K562 (cell line): ENCODE data around the gene DDX54. TPM values are rescaled to one million over a fixed set of nuclear protein-coding genes. Genes with fewer than 3 reads are reported as not detected.

Source experiments
- ATAC-seq: fragments of 200-7000 bp; cut with Tn5 transposase; 3 replicates; pipeline ENCODE4 v1.9.1; 2020; ENCODE audit warnings: moderate library complexity
- BruUV-seq: library from RNA; stranded (reverse); fragments of 400-500 nt; replicated peaks from 2 replicates; lab custom pipeline; 2021; lab: Mats Ljungman, UMichigan
- CTCF ChIA-PET: fragments of 300-600 bp; formaldehyde crosslinking; extraction: SDS; loops from one replicate; lab custom pipeline; 2021; ENCODE audit warnings: low intra/inter-chr PET ratio; lab: Yijun Ruan, JAX
- POLR2A ChIA-PET: fragments of 300-600, 350-650 bp; sonication (Branson Sonifier 250); formaldehyde crosslinking; extraction: SDS; loops from one replicate; lab custom pipeline; 2021; ENCODE audit warnings: antibody characterized with exemption, inconsistent platforms; lab: Yijun Ruan, JAX
- DNase-seq, 4 experiments: peaks; one replicate each; pipeline versions ENCODE4 v3.0.0 to v3.0.0-alpha.2; 2011 to 2018; ENCODE audit warnings: low spot score in 3 of 4, mixed read lengths in 3 of 4; ENCODE audit errors: extremely low read depth in 1 of 4
- FAIRE-seq: peaks from 2 replicates; lab custom pipeline; 2011; peaks lifted over from hg19 to GRCh38; lab: Jason Lieb, UNC
- H2AFZ ChIP-seq: 2 replicates; pipeline ENCODE4 v1.6.0; 2011; ENCODE audit warnings: low read depth, low read length, control low read depth, inconsistent platforms
- H3K27ac ChIP-seq: fragments of 200-600 bp; 3 replicates; pipeline ENCODE4 v1.8.0; 2011; ENCODE audit warnings: low read depth, mild to moderate bottlenecking, control low read depth, inconsistent platforms, low read length, moderate library complexity, mixed read lengths; ENCODE audit errors: extremely low read depth
- H3K27me3 ChIP-seq, 2 experiments: fragments of 300-600 bp in 1 of 2; 2 replicates in 1 of 2; 3 replicates in 1 of 2; pipeline versions ENCODE4 v1.6.0 to v1.8.0; 2011; ENCODE audit warnings: inconsistent platforms in 2 of 2, low read length in 2 of 2, mild to moderate bottlenecking in 1 of 2, mixed read lengths in 1 of 2, moderate library complexity in 1 of 2; ENCODE audit not compliant: control insufficient read depth in 2 of 2, insufficient read depth in 2 of 2
- H3K36me3 ChIP-seq: fragments of 300-600 bp; 3 replicates; pipeline ENCODE4 v1.8.0; 2011; ENCODE audit warnings: mild to moderate bottlenecking, low read length, inconsistent platforms; ENCODE audit not compliant: control insufficient read depth, insufficient read depth
- H3K4me1 ChIP-seq, 2 experiments: fragments of 200-600 bp in 1 of 2; replicated peaks in 1 of 2; 2 replicates in 1 of 2; 3 replicates in 1 of 2; pipeline versions ENCODE4 v1.5.1 to v1.8.0; 2011; ENCODE audit warnings: inconsistent platforms in 2 of 2, low read length in 2 of 2, mild to moderate bottlenecking in 1 of 2, mixed read lengths in 1 of 2, moderate library complexity in 1 of 2; ENCODE audit not compliant: control insufficient read depth in 2 of 2, insufficient read depth in 2 of 2
- H3K4me2 ChIP-seq: 2 replicates; pipeline ENCODE4 v1.6.1; 2011; ENCODE audit warnings: low read length, control low read depth, inconsistent platforms, mixed read lengths; ENCODE audit not compliant: insufficient read depth
- H3K4me3 ChIP-seq: fragments of 200-600 bp; sonication (generic), shearing (Covaris generic); 2 replicates; pipeline ENCODE4 v1.5.1; 2016; ENCODE audit warnings: control low read depth, inconsistent platforms
- H3K79me2 ChIP-seq: fragments of 200-600 bp; 3 replicates; pipeline ENCODE4 v1.8.0; 2011; ENCODE audit warnings: low read length, inconsistent platforms; ENCODE audit not compliant: control insufficient read depth, insufficient read depth
- H3K9ac ChIP-seq, 2 experiments: 2 replicates each; pipeline versions ENCODE4 v1.6.0 to v1.6.1; 2011; ENCODE audit warnings: low read depth in 2 of 2, low read length in 2 of 2, control low read depth in 1 of 2, inconsistent platforms in 1 of 2, mild to moderate bottlenecking in 1 of 2, mixed read lengths in 1 of 2; ENCODE audit not compliant: insufficient read depth in 1 of 2
- H3K9me1 ChIP-seq: one replicate; pipeline ENCODE4 v1.6.0; 2011; ENCODE audit warnings: inconsistent platforms, mild to moderate bottlenecking, low read length, moderate library complexity; ENCODE audit not compliant: control insufficient read depth, insufficient read depth
- H3K9me3 ChIP-seq: replicated peaks from 2 replicates; pipeline ENCODE4 v1.5.1; 2011; ENCODE audit warnings: low read depth, low read length, inconsistent platforms; ENCODE audit not compliant: control insufficient read depth, insufficient read depth
- H4K20me1 ChIP-seq: replicated peaks from 2 replicates; pipeline ENCODE4 v1.6.1; 2011; ENCODE audit warnings: low read length, inconsistent platforms, mixed read lengths; ENCODE audit not compliant: control insufficient read depth, insufficient read depth
- ASH1L ChIP-seq: fragments of 450-650 bp; IDR thresholded peaks from 2 replicates; pipeline ENCODE4 v1.6.1; 2018; ENCODE audit warnings: borderline replicate concordance, mild to moderate bottlenecking, low read depth; ENCODE audit not compliant: partially characterized antibody
- ELF4 ChIP-seq: fragments of 450-650 bp; formaldehyde crosslinking; IDR thresholded peaks from 2 replicates; pipeline ENCODE4 v1.4.0; 2022; ENCODE audit warnings: missing genetic modification characterization
- MCM3 ChIP-seq: fragments of 450-650 bp; IDR thresholded peaks from 2 replicates; pipeline ENCODE4 v1.6.1; 2016
- POLR2G ChIP-seq: fragments of 200-400 bp; formaldehyde crosslinking; IDR thresholded peaks from 2 replicates; pipeline ENCODE4 v1.6.1; 2017; ENCODE audit warnings: low read depth, mild to moderate bottlenecking, antibody characterized with exemption, low read length, moderate library complexity
- RBFOX2 ChIP-seq: fragments of 200-400 bp; formaldehyde crosslinking; IDR thresholded peaks from 2 replicates; pipeline ENCODE4 v1.6.1; 2017; ENCODE audit warnings: low read depth, mild to moderate bottlenecking, low read length, moderate library complexity
- SAFB2 ChIP-seq: fragments of 200-400 bp; formaldehyde crosslinking; IDR thresholded peaks from 2 replicates; pipeline ENCODE4 v1.6.1; 2018; ENCODE audit warnings: borderline replicate concordance, low read length, low read depth, moderate library complexity; ENCODE audit not compliant: severe bottlenecking
- SRSF7 ChIP-seq: fragments of 200-400 bp; formaldehyde crosslinking; optimal IDR thresholded peaks from 2 replicates; pipeline ENCODE3; 2017; ENCODE audit warnings: mild to moderate bottlenecking, low read depth, low read length
- WGBS: fragments of 100-300 bp; shearing (Covaris generic); methylation state at CpG from one replicate; pipeline ENCODE4 v1.1.6; 2016; ENCODE audit warnings: low coverage, mixed read lengths; ENCODE audit not compliant: insufficient coverage; ENCODE audit errors: missing lambda C conversion rate; 5-methylcytosine and 5-hydroxymethylcytosine counted together
- in situ Hi-C: fragments of 300-500 bp; cut with MboI; formaldehyde crosslinking; loops from 4 replicates; pipeline ENCODE4 v1.15.0; 2018; ENCODE audit warnings: inconsistent platforms, mixed read lengths
- intact Hi-C: fragments of 100-400 bp; cut with micrococcal nuclease; formaldehyde crosslinking; loops from 2 replicates; pipeline ENCODE4 v1.14.2; 2022
- polyA plus RNA-seq, 8 experiments: library from polyadenylated mRNA; depleted of rRNA in 4 of 8; stranded (reverse) in 5 of 8; unstranded in 3 of 8; fragments of >200 nt; fragmentation: Nextera tagmentation in 2 of 8; fragmentation: Illumina TruSeq in 1 of 8; extraction: Ambion mirVana in 2 of 8; extraction: Trizol in 1 of 8; gene quantifications; 2 replicates each; pipeline versions ENCODE4 v1.2.1 to v1.2.3, GENCODE V29; 2011 to 2014; ENCODE audit warnings: inconsistent platforms in 1 of 8, missing spikeins in 1 of 8
- total RNA-seq, 7 experiments: library from RNA; depleted of rRNA in 6 of 7; stranded (reverse); fragments of >200 nt in 6 of 7; fragmentation: Illumina TruSeq in 2 of 7; extraction: Trizol in 2 of 7; gene quantifications; 2 replicates each; pipeline versions ENCODE4 v1.2.1 to v1.2.3, GENCODE V29; 2011 to 2021; ENCODE audit warnings: low replicate concordance in 1 of 7

Gene DDX54
- total and polyA plus RNA-seq, 9 of the 15 experiments (the other 6 are each of a cell fraction or from before 2014, with no cell fraction given), result 1.4 to 135 (median 51.4) TPM

DNA sequence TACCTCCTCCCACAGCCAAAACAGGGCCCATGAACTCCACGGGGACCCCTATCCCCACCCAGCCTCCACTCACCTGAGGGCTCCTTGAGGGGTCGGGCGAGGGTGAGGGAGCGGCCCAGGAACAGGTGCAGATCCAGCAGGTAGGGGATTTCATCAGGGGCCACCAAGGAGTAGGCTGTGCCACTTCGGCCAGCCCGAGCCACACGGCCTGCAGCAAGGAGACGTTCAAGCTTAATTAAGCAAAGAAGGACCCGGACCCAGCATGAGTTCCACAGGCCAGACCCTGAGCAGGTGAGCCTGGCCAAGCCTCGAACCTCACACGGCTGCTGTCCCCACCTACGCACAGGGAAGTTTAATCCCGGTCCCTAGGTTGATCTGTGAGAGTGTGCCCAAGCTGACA is 15.6 kb downstream of the DDX54 start:
- CTCF ChIA-PET, result no interaction called here
- FAIRE-seq (no peak), DNase-seq (no peak), ATAC-seq (no peak)
- Histone ChIP-seq H2AFZ (no peak overlapping the region), H3K79me2 (no peaks in the 10 kb centered on the region; the same call in 2 of the 3 replicates), H4K20me1 (peaks cover 6% of the 10 kb centered on the region; the same call in 1 of the 2 replicates), H3K27me3 (no peaks in the 10 kb centered on the region), H3K9ac (no peak overlapping the region), H3K4me3 (no peak overlapping the region), H3K27ac (no peak overlapping the region), H3K4me2 (no peak overlapping the region), H3K9me3 (no peaks in the 10 kb centered on the region), H3K9me1 (peaks cover 2% of the 10 kb centered on the region), H3K4me1 (peaks cover 0 to 17% of the 10 kb centered on the region in 2 experiments; a peak in 2 of 5 replicates), H3K36me3 (peaks cover 95% of the 10 kb centered on the region)
- BruUV-seq, result no TSS peak
- no peak for TF ChIP-seq SRSF7
- TF ChIP-seq ELF4 (CRISPR knock-in tag), result no peak
- TF ChIP-seq RBFOX2, result 0 out of 2 replicates have a peak, but pooled peaks have one; percentile 23
- peak; percentile 25; the same call in 1 of the 2 replicates for TF ChIP-seq POLR2G
- TF ChIP-seq SAFB2, result no peak
- no peak for TF ChIP-seq ASH1L
- no peak for TF ChIP-seq MCM3
- POLR2A ChIA-PET, result interaction anchor here (0.9 kb wide), 1 partner anchor 132 kb away, joined by 4 read pairs; no protein-coding TSS in a partner anchor
- in situ Hi-C loops (loop anchor here (5.0 kb wide), 1 partner anchor 122 kb away; no protein-coding TSS in a partner anchor), intact Hi-C loops (no loop called here)
- 90% methylated on average over 11 of the region's 13 CpGs for WGBS
